DMS153 treated with DMSO at 0.1 percent for 48 hours (cell line): ENCODE data around the gene PPP1R13L.
A peak's percentile ranks its signal among the peaks of the same experiment; 100 is the strongest.

Experiments used
- DNase-seq: peaks from one replicate; lab custom pipeline; 2025; ENCODE audit not compliant: unreplicated experiment; lab: John Stamatoyannopoulos, UW

The PPP1R13L gene

GRCh38 chr19:45406226-45407090, 1.6 kb upstream of the PPP1R13L start, which contains the start of gene POLR1G:
Gene POLR1G, plus strand, starts transcription at chr19:45406644. Its CDS starts 53 bp downstream, at chr19:45406697.
- DNase-seq, result peak; percentile 87

GRCh38 chr19:45405435-45406225, 761 bp upstream of the PPP1R13L start:
- peak; percentile 87 for DNase-seq

GRCh38 chr19:45403781-45404556, 900 bp downstream of the PPP1R13L start:
- DNase-seq, result peak; percentile 2

- no peak for DNase-seq
Observed at GRCh38 chr19:45403272-45403671, 1.6 kb downstream of the PPP1R13L start.

GRCh38 chr19:45402298-45403061, 2.4 kb downstream of the PPP1R13L start:
- no peak for DNase-seq

GRCh38 chr19:45401815-45402214, 3.1 kb downstream of the PPP1R13L start:
- DNase-seq, result no peak

GRCh38 chr19:45400192-45400591, 4.7 kb downstream of the PPP1R13L start:
- DNase-seq, result no peak

- DNase-seq, result no peak
Observed at GRCh38 chr19:45395821-45396617, 8.8 kb downstream of the PPP1R13L start.

- DNase-seq, result no peak
Observed at GRCh38 chr19:45391871-45392665, 12.8 kb downstream of the PPP1R13L start.

GRCh38 chr19:45391346-45391745, 13.5 kb downstream of the PPP1R13L start:
- DNase-seq, result no peak

- DNase-seq, result no peak
Observed at GRCh38 chr19:45385392-45386221, 19.3 kb downstream of the PPP1R13L start.

GRCh38 chr19:45382426-45382825, 22.4 kb downstream of the PPP1R13L start:
- DNase-seq, result no peak

GRCh38 chr19:45380107-45380506, 24.8 kb downstream of the PPP1R13L start:
- no peak for DNase-seq

- DNase-seq, result no peak
Observed at GRCh38 chr19:45376045-45376724, 28.7 kb downstream of the PPP1R13L start.

- peak; percentile 94 for DNase-seq
Observed at GRCh38 chr19:45370410-45371204, 34.3 kb downstream of the PPP1R13L start, which contains the start of gene ERCC2. Gene ERCC2, minus strand, starts transcription at chr19:45370573. Its CDS starts 33 bp downstream, at chr19:45370540.

- DNase-seq, result no peak
Observed at GRCh38 chr19:45368737-45369340, 36.0 kb downstream of the PPP1R13L start.
